Gastroesophageal sphincter (tissue), 3 donors: Measurements from ENCODE around the gene BROX.

ENCODE experiments used
- EP300 ChIP-seq: sonication (generic); formaldehyde crosslinking; IDR thresholded peaks from one replicate; pipeline ENCODE4 v1.6.1; 2017; ENCODE audit warnings: antibody characterized with exemption, mild to moderate bottlenecking
- POLR2AphosphoS5 ChIP-seq: sonication (generic); formaldehyde crosslinking; IDR thresholded peaks from one replicate; pipeline ENCODE4 v1.6.1; 2017; ENCODE audit warnings: antibody characterized with exemption
- TF ChIP-seq, protein P1 (sequence below), 4 experiments: fragments of 200-600 bp in 2 of 4; fragments of 450-650 bp in 2 of 4; sonication (generic) in 1 of 4; IDR thresholded peaks; one replicate each; pipeline ENCODE4 v1.5.1; 2017 to 2019; ENCODE audit warnings: antibody characterized with exemption in 4 of 4, mild to moderate bottlenecking in 2 of 4, moderate library complexity in 2 of 4

DNA sequence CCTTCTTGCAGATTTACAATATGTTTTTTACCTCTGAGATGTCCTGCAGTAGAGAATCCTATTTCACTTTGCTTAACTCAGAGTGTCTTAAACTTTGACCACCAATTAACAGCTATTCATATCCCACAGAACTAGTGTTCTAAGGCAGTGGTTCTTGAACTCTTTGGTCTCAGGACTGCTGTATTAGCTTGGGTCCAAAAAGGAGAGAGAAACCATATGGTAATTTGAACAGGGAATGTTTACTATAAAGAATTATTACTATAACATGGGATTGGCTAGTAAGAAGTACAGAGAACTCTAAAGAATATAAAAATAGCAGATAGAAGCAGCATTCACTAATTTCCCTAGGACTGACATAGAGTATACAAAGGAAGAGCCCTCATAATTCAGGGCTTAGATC, 56.2 kb downstream of the BROX start:
- TF ChIP-seq, protein P1, sequence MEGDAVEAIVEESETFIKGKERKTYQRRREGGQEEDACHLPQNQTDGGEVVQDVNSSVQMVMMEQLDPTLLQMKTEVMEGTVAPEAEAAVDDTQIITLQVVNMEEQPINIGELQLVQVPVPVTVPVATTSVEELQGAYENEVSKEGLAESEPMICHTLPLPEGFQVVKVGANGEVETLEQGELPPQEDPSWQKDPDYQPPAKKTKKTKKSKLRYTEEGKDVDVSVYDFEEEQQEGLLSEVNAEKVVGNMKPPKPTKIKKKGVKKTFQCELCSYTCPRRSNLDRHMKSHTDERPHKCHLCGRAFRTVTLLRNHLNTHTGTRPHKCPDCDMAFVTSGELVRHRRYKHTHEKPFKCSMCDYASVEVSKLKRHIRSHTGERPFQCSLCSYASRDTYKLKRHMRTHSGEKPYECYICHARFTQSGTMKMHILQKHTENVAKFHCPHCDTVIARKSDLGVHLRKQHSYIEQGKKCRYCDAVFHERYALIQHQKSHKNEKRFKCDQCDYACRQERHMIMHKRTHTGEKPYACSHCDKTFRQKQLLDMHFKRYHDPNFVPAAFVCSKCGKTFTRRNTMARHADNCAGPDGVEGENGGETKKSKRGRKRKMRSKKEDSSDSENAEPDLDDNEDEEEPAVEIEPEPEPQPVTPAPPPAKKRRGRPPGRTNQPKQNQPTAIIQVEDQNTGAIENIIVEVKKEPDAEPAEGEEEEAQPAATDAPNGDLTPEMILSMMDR (IDR thresholded peaks at IDR 0.05), result no peak
- TF ChIP-seq POLR2AphosphoS5, result no peak
- TF ChIP-seq EP300, result no peak
